ENCODE measurements around the gene MCF2L2. TPM values are rescaled to one million over a fixed set of nuclear protein-coding genes. Genes with fewer than 3 reads are reported as not detected.

MCF2L2 gene
- total and polyA plus RNA-seq, 9 of the 15 experiments (the other 6 are each of a cell fraction or from before 2014, with no cell fraction given) = 0.56 to 4.2 (median 3.0) TPM

DNA sequence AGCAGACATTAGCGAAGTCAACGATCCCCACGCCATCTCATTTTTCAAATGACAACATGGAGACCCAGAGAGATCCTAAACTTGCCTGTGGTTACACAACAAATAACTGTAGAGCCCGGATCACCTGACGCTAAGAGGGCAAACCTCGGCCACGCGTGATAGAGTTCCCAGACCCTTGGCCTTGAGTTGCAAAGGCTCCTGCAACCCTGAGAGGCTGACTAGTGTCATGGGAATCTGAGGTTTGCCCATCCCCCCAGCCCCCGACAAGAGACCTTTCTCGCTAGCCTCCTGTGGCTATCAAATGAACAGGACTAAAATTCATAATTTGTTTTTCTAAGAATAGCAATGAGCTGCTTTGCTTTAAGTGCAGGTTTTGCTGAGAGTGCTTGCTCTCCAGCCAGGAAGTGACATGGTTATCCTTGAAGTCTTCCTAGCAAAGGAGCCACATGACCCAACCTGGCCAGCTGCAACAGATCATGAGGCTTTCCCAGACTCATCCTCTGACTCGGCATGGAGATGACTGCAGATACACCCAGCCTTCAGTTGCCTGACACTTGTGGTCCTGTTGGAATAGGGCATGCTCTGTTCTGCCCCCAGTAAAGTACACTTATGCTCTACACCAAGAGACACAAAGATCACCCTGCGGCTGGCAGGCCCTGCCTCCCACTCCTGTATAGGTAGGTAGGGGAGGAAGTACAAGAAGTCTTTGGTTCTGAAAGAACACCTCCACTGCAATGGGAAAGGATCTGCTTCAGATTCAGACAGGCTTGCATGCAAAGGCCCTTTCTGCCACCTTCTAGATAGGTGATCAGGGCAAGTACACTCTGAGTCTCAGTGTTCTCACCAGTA is 36.0 kb downstream of the MCF2L2 start (continued):
- TF ChIP-seq ZFP30 (CRISPR knock-in tag; IDR thresholded peaks at IDR 0.05; ENCODE audit: borderline replicate concordance) (no peak), FOSL1 (tag; conservative IDR thresholded peaks at IDR 0.05) (0 out of 2 replicates have a peak, but pooled peaks have one; percentile 18), GABPA (tag; conservative IDR thresholded peaks at IDR 0.05; ENCODE audit: low read depth) (peak; percentile 45; the same call in 1 of the 2 replicates), PYGO2 (tag; IDR thresholded peaks at IDR 0.05) (no peak), PHB (CRISPR knock-in tag; IDR thresholded peaks at IDR 0.05) (no peak), HDAC8 (tag; IDR thresholded peaks at IDR 0.05) (no peak), FOXJ2 (tag; IDR thresholded peaks at IDR 0.05) (no peak), TCFL5 (CRISPR knock-in tag; conservative IDR thresholded peaks at IDR 0.05) (no peak), CTBP1 (IDR thresholded peaks at IDR 0.05; ENCODE audit: borderline replicate concordance) (peak; percentile 63; the same call in 1 of the 2 replicates), MIER1 (IDR thresholded peaks at IDR 0.05; ENCODE audit: low read depth) (no peak), BDP1 (IDR thresholded peaks at IDR 0.05; ENCODE audit: insufficient read depth, insufficient read length) (no peak), ZNF551 (CRISPR knock-in tag; IDR thresholded peaks at IDR 0.05) (no peak), CBX1 (IDR thresholded peaks at IDR 0.05; ENCODE audit: low read depth) (no peak), ZNF12 (CRISPR knock-in tag; IDR thresholded peaks at IDR 0.05) (no peak), ZNF174 (CRISPR knock-in tag; IDR thresholded peaks at IDR 0.05) (no peak), CCAR2 (IDR thresholded peaks at IDR 0.05; ENCODE audit: low read depth, low read length) (no peak), TRIM24 (IDR thresholded peaks at IDR 0.05) (no peak), LCOR (CRISPR knock-in tag; IDR thresholded peaks at IDR 0.05) (no peak), ZBTB17 (CRISPR knock-in tag; IDR thresholded peaks at IDR 0.05) (no peak), L3MBTL2 (IDR thresholded peaks at IDR 0.05) (peak; percentile 56; the same call in 1 of the 2 replicates), ZNF175 (CRISPR knock-in tag; IDR thresholded peaks at IDR 0.05; ENCODE audit: low read depth) (0 out of 2 replicates have a peak, but pooled peaks have one; percentile 21)
- TF ChIP-seq, protein P1, sequence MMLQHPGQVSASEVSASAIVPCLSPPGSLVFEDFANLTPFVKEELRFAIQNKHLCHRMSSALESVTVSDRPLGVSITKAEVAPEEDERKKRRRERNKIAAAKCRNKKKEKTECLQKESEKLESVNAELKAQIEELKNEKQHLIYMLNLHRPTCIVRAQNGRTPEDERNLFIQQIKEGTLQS (IDR thresholded peaks at IDR 0.05) = 0 out of 2 replicates have a peak, but pooled peaks have one; percentile 6
- TF ChIP-seq, protein P1 (CRISPR knock-in tag; conservative IDR thresholded peaks at IDR 0.05) = no peak
